Liver (tissue), 9 donors: ENCODE data around the gene FAM13C. TPM values are rescaled to one million over a fixed set of nuclear protein-coding genes. Genes with fewer than 3 reads are reported as not detected.

ENCODE experiments used
- DNase-seq: peaks from one replicate; pipeline ENCODE4 v3.0.0-alpha.2; 2017; ENCODE audit warnings: low spot score
- H3K27ac ChIP-seq, 2 donors: one replicate each; pipeline ENCODE4 v1.7.0; 2013; ENCODE audit warnings: inconsistent platforms in 2 of 2, low read length in 2 of 2, control low read depth in 1 of 2, low read depth in 1 of 2, mild to moderate bottlenecking in 1 of 2
- H3K27me3 ChIP-seq, 4 donors: one replicate each; pipeline versions ENCODE4 v1.6.1 to v1.7.0; 2013; ENCODE audit warnings: low read length in 3 of 4, inconsistent platforms in 1 of 4, mild to moderate bottlenecking in 1 of 4, moderate library complexity in 1 of 4; ENCODE audit not compliant: control insufficient read depth in 4 of 4, insufficient read depth in 4 of 4
- H3K36me3 ChIP-seq, 4 donors: one replicate each; pipeline versions ENCODE4 v1.6.1 to v1.7.0; 2013; ENCODE audit warnings: low read length in 3 of 4, mild to moderate bottlenecking in 3 of 4, low read depth in 1 of 4, moderate library complexity in 1 of 4; ENCODE audit not compliant: control insufficient read depth in 4 of 4, insufficient read depth in 3 of 4
- H3K4me1 ChIP-seq, 4 donors: one replicate each; pipeline versions ENCODE4 v1.6.1 to v1.7.0; 2013; ENCODE audit warnings: low read length in 3 of 4, mild to moderate bottlenecking in 3 of 4, moderate library complexity in 1 of 4; ENCODE audit not compliant: control insufficient read depth in 4 of 4, insufficient read depth in 4 of 4
- H3K4me3 ChIP-seq, 3 donors: one replicate each; pipeline versions ENCODE4 v1.6.1 to v1.7.0; 2013; ENCODE audit warnings: low read length in 3 of 3, control low read depth in 1 of 3, low read depth in 1 of 3, mild to moderate bottlenecking in 1 of 3
- H3K9ac ChIP-seq, 2 donors: one replicate each; pipeline ENCODE4 v1.7.0; 2013; ENCODE audit warnings: low read length in 2 of 2, mild to moderate bottlenecking in 2 of 2, moderate library complexity in 2 of 2, control low read depth in 1 of 2, low read depth in 1 of 2
- H3K9me3 ChIP-seq, 4 donors: one replicate each; pipeline versions ENCODE4 v1.6.1 to v1.7.0; 2013; ENCODE audit warnings: low read length in 3 of 4; ENCODE audit not compliant: control insufficient read depth in 4 of 4
- ATF3 ChIP-seq: IDR thresholded peaks from 2 replicates; pipeline ENCODE4 v1.6.1; 2016; ENCODE audit warnings: antibody characterized with exemption
- EGR1 ChIP-seq, 2 donors: IDR thresholded peaks; 2 replicates each; pipeline ENCODE4 v1.6.1; 2016 to 2018; ENCODE audit warnings: antibody characterized with exemption in 2 of 2, low read depth in 2 of 2
- FOXA1 ChIP-seq: IDR thresholded peaks from 2 replicates; pipeline ENCODE4 v1.6.1; 2016; ENCODE audit warnings: antibody characterized with exemption
- FOXA2 ChIP-seq: IDR thresholded peaks from 2 replicates; pipeline ENCODE4 v1.6.1; 2016; ENCODE audit warnings: antibody characterized with exemption
- GABPA ChIP-seq, 2 donors: IDR thresholded peaks in 1 of 2; conservative IDR thresholded peaks in 1 of 2; 2 replicates each; pipeline ENCODE4 v1.6.1; 2016; ENCODE audit warnings: antibody characterized with exemption in 2 of 2, mild to moderate bottlenecking in 1 of 2, moderate library complexity in 1 of 2
- HNF4A ChIP-seq, 2 donors: conservative IDR thresholded peaks; 2 replicates each; pipeline ENCODE4 v1.6.1; 2016; ENCODE audit warnings: antibody characterized with exemption in 2 of 2, mild to moderate bottlenecking in 2 of 2
- HNF4G ChIP-seq: IDR thresholded peaks from 2 replicates; pipeline ENCODE4 v1.6.1; 2016; ENCODE audit warnings: antibody characterized with exemption
- JUND ChIP-seq, 2 donors: IDR thresholded peaks; 2 replicates each; pipeline ENCODE4 v1.6.1; 2016; ENCODE audit warnings: antibody characterized with exemption in 2 of 2
- NR2F2 ChIP-seq: IDR thresholded peaks from 2 replicates; pipeline ENCODE4 v1.6.1; 2016; ENCODE audit warnings: antibody characterized with exemption
- RAD21 ChIP-seq, 2 donors: IDR thresholded peaks; 2 replicates each; pipeline ENCODE4 v1.6.1; 2016; ENCODE audit warnings: antibody characterized with exemption in 2 of 2, mild to moderate bottlenecking in 2 of 2
- REST ChIP-seq: IDR thresholded peaks from 2 replicates; pipeline ENCODE4 v1.6.1; 2016; ENCODE audit warnings: antibody characterized with exemption, mild to moderate bottlenecking
- RXRA ChIP-seq, 2 donors: IDR thresholded peaks; 2 replicates each; pipeline ENCODE4 v1.6.1; 2017 to 2018; ENCODE audit warnings: antibody characterized with exemption in 2 of 2, mild to moderate bottlenecking in 1 of 2
- SP1 ChIP-seq: IDR thresholded peaks from 2 replicates; pipeline ENCODE4 v1.6.1; 2018; ENCODE audit warnings: antibody characterized with exemption, mild to moderate bottlenecking
- TAF1 ChIP-seq: conservative IDR thresholded peaks from 2 replicates; pipeline ENCODE4 v1.6.1; 2016; ENCODE audit warnings: antibody characterized with exemption, mild to moderate bottlenecking
- WGBS: extraction: QIAGEN DNeasy Blood & Tissue Kit; methylation state at CpG from one replicate; pipeline ENCODE4 v1.1.7; 2013; 5-methylcytosine and 5-hydroxymethylcytosine counted together
- polyA plus RNA-seq, 2 donors: library from polyadenylated mRNA; stranded (reverse) in 1 of 2; unstranded in 1 of 2; fragments of 200-250 nt in 1 of 2; fragments of >200 nt in 1 of 2; fragmentation: Nextera tagmentation in 1 of 2; extraction: Ambion mirVana in 1 of 2; gene quantifications; one replicate each; pipeline versions ENCODE4 v1.2.1 to v1.2.3, GENCODE V29; 2013 to 2015
- total RNA-seq, 2 donors: library from RNA; depleted of rRNA; stranded (reverse); fragments of >200 nt; gene quantifications; one replicate each; pipeline ENCODE4 v1.2.3, GENCODE V29; 2014
- TF ChIP-seq, protein P1 (sequence below): IDR thresholded peaks from 2 replicates; pipeline ENCODE4 v1.6.1; 2016; ENCODE audit warnings: antibody characterized with exemption
- donor health status: healthy.
- donor health status: healthy.
- donor health status: healthy.
- donor health status: healthy.
- donor health status: healthy.

FAM13C gene
- total and polyA plus RNA-seq, 4 donors = 0.87 to 2.4 (median 2.1) TPM

- no peak for TF ChIP-seq RXRA (IDR thresholded peaks at IDR 0.05)
- TF ChIP-seq FOXA2 = no peak
- no peak for TF ChIP-seq ATF3
- TF ChIP-seq SP1 = no peak
- TF ChIP-seq HNF4A (conservative IDR thresholded peaks at IDR 0.05) = no peak
- no peak for TF ChIP-seq JUND (IDR thresholded peaks at IDR 0.05)
- no peak for TF ChIP-seq RAD21 (IDR thresholded peaks at IDR 0.05)
- TF ChIP-seq, protein P1, sequence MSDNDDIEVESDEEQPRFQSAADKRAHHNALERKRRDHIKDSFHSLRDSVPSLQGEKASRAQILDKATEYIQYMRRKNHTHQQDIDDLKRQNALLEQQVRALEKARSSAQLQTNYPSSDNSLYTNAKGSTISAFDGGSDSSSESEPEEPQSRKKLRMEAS = no peak
- TF ChIP-seq REST = no peak
- no peak for TF ChIP-seq EGR1 (IDR thresholded peaks at IDR 0.05; ENCODE audit: low read depth in 2 of 2)
- TF ChIP-seq FOXA1 = no peak
- no peak for TF ChIP-seq TAF1
- TF ChIP-seq NR2F2 = no peak
- TF ChIP-seq HNF4G = no peak
- WGBS = 76% methylated on average over 5 of the region's 5 CpGs
- no peak overlapping the region for H3K4me3 ChIP-seq
- H3K9ac ChIP-seq = no peak overlapping the region
- DNase-seq = no peak
- H3K27ac ChIP-seq = no peak overlapping the region
- H3K9me3 ChIP-seq = no peaks in the 10 kb centered on the region
- H3K36me3 ChIP-seq = no peaks in the 10 kb centered on the region
- H3K4me1 ChIP-seq = no peaks in the 10 kb centered on the region
- H3K27me3 ChIP-seq = no peaks in the 10 kb centered on the region
Observed at GRCh38 chr10:59299933-59300332, 62.4 kb downstream of the FAM13C start.

- H3K4me3 ChIP-seq = no peak overlapping the region
- no peak for DNase-seq
- H3K27me3 ChIP-seq = no peaks in the 10 kb centered on the region
- H3K27ac ChIP-seq = no peak overlapping the region
- no peaks in the 10 kb centered on the region for H3K9me3 ChIP-seq
- H3K9ac ChIP-seq = no peak overlapping the region
- H3K36me3 ChIP-seq = no peaks in the 10 kb centered on the region
- WGBS = 79% methylated on average over 4 of the region's 4 CpGs
- H3K4me1 ChIP-seq = no peaks in the 10 kb centered on the region
- TF ChIP-seq EGR1 (IDR thresholded peaks at IDR 0.05; ENCODE audit: low read depth in 2 of 2) = no peak
- TF ChIP-seq TAF1 = no peak
- peak; percentile 38 to 71 for TF ChIP-seq RAD21 (IDR thresholded peaks at IDR 0.05)
- TF ChIP-seq RXRA (IDR thresholded peaks at IDR 0.05) = no peak
- TF ChIP-seq, protein P1 = no peak
- TF ChIP-seq GABPA (IDR thresholded peaks at IDR 0.05 in 1 of 2, conservative IDR thresholded peaks at IDR 0.05 in 1 of 2) = no peak
- TF ChIP-seq REST = no peak
Observed at GRCh38 chr10:59290448-59290847, 71.9 kb downstream of the FAM13C start.
